Transverse colon (tissue), 4 donors: ENCODE data around the gene KLK7. TPM values are rescaled to one million over a fixed set of nuclear protein-coding genes. Genes with fewer than 3 reads are reported as not detected.

ENCODE experiments used
- DNase-seq: peaks from one replicate; pipeline ENCODE4 v3.0.0-alpha.2; 2019
- H3K27ac ChIP-seq, 4 donors: fragments of 200-600 bp; sonication (generic); 2 replicates each; pipeline ENCODE4 v1.5.1; 2016 to 2018; ENCODE audit warnings: inconsistent platforms in 4 of 4
- H3K27me3 ChIP-seq: fragments of 200-600 bp; sonication (generic); 2 replicates; pipeline ENCODE4 v1.5.1; 2017; ENCODE audit warnings: inconsistent platforms
- H3K36me3 ChIP-seq, 4 donors: fragments of 200-600 bp; sonication (generic); 2 replicates each; pipeline ENCODE4 v1.5.1; 2017 to 2019; ENCODE audit warnings: inconsistent platforms in 4 of 4
- H3K4me1 ChIP-seq, 4 donors: fragments of 200-600 bp; sonication (generic); 2 replicates each; pipeline ENCODE4 v1.5.1; 2017 to 2020; ENCODE audit warnings: inconsistent platforms in 4 of 4
- H3K4me3 ChIP-seq, 4 donors: fragments of 200-600 bp; sonication (generic); 1 replicate in 1 of 4; 2 replicates in 3 of 4; pipeline versions ENCODE4 v1.5.1 to v1.6.1; 2017 to 2019; ENCODE audit warnings: inconsistent platforms in 4 of 4
- H3K9me3 ChIP-seq, 2 donors: fragments of 200-600 bp; sonication (generic); 2 replicates each; pipeline ENCODE4 v1.5.1; 2017 to 2019; ENCODE audit warnings: inconsistent platforms in 2 of 2
- EP300 ChIP-seq: sonication (generic); formaldehyde crosslinking; IDR thresholded peaks from one replicate; pipeline ENCODE4 v1.6.1; 2017; ENCODE audit warnings: antibody characterized with exemption, low read depth
- POLR2A ChIP-seq: fragments of 450-650 bp; IDR thresholded peaks from one replicate; pipeline ENCODE4 v1.6.1; 2016; ENCODE audit warnings: antibody characterized with exemption, mild to moderate bottlenecking, moderate library complexity
- POLR2AphosphoS5 ChIP-seq, 3 donors: sonication (generic); formaldehyde crosslinking; IDR thresholded peaks; one replicate each; pipeline ENCODE4 v1.6.1; 2016; ENCODE audit warnings: antibody characterized with exemption in 3 of 3
- WGBS, 2 donors: methylation state at CpG; one replicate each; pipeline ENCODE4 v1.1.5; 2018; ENCODE audit warnings: low coverage in 1 of 2; 5-methylcytosine and 5-hydroxymethylcytosine counted together
- in situ Hi-C, 4 donors: fragments of 200-750 bp; cut with MboI; loops; one replicate each; pipeline versions ENCODE4 v1.15.0 to v1.15.1; 2017; ENCODE audit warnings: low sequenced_read_pairs in 3 of 4, low pct_ligation_motif_present in 1 of 4, low pct_unique_long_range_greater_than_20kb in 1 of 4
- intact Hi-C: fragments of 100-400 bp; cut with DNase I; formaldehyde crosslinking; loops from one replicate; pipeline ENCODE4 v1.15.1; 2023; ENCODE audit warnings: low total_unique reads
- total RNA-seq, 4 donors: library from RNA; depleted of rRNA; stranded (reverse); fragments of >200 nt; gene quantifications; one replicate each; pipeline ENCODE4 v1.1.0, GENCODE V29; 2016
- TF ChIP-seq, protein P1 (sequence below), 5 experiments: fragments of 200-600 bp in 3 of 5; fragments of 450-650 bp in 2 of 5; sonication (generic) in 3 of 5; IDR thresholded peaks; 1 replicate in 2 of 5; 2 replicates in 3 of 5; pipeline ENCODE4 v1.5.1; 2016 to 2017; ENCODE audit warnings: antibody characterized with exemption in 5 of 5, inconsistent platforms in 3 of 5, mild to moderate bottlenecking in 2 of 5, moderate library complexity in 1 of 5

The KLK7 gene
- total RNA-seq, 4 donors from 2014 or later, result not detected

GRCh38 chr19:50969413-50969760, 14.3 kb downstream of the KLK7 start, which contains the start of gene KLK6:
Gene KLK6, minus strand, starts transcription at chr19:50969591. Its CDS starts 1,487 bp downstream, at chr19:50968104.
- H3K4me3 ChIP-seq, result no peak within 1 kb of the TSS
- DNase-seq, result no peak
- no peaks in the 10 kb centered on the region for H3K36me3 ChIP-seq
- intact Hi-C loops (no loop called here), in situ Hi-C loops (no loop called here)
- H3K4me1 ChIP-seq, result no peaks in the 10 kb centered on the region
- H3K9me3 ChIP-seq, result no peaks in the 10 kb centered on the region
- H3K27me3 ChIP-seq, result peaks cover 44% of the 10 kb centered on the region
- 74% methylated on average over 15 of the region's 19 CpGs; no CpG with 5 or more reads in 1 of the 2 donors for WGBS, 2 donors
- TF ChIP-seq EP300 (no peak), POLR2AphosphoS5 (IDR thresholded peaks at IDR 0.05) (no peak), POLR2A (no peak)
- TF ChIP-seq, protein P1, sequence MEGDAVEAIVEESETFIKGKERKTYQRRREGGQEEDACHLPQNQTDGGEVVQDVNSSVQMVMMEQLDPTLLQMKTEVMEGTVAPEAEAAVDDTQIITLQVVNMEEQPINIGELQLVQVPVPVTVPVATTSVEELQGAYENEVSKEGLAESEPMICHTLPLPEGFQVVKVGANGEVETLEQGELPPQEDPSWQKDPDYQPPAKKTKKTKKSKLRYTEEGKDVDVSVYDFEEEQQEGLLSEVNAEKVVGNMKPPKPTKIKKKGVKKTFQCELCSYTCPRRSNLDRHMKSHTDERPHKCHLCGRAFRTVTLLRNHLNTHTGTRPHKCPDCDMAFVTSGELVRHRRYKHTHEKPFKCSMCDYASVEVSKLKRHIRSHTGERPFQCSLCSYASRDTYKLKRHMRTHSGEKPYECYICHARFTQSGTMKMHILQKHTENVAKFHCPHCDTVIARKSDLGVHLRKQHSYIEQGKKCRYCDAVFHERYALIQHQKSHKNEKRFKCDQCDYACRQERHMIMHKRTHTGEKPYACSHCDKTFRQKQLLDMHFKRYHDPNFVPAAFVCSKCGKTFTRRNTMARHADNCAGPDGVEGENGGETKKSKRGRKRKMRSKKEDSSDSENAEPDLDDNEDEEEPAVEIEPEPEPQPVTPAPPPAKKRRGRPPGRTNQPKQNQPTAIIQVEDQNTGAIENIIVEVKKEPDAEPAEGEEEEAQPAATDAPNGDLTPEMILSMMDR (IDR thresholded peaks at IDR 0.05), result no peak
- no peak within 1 kb of the TSS for H3K27ac ChIP-seq

DNA sequence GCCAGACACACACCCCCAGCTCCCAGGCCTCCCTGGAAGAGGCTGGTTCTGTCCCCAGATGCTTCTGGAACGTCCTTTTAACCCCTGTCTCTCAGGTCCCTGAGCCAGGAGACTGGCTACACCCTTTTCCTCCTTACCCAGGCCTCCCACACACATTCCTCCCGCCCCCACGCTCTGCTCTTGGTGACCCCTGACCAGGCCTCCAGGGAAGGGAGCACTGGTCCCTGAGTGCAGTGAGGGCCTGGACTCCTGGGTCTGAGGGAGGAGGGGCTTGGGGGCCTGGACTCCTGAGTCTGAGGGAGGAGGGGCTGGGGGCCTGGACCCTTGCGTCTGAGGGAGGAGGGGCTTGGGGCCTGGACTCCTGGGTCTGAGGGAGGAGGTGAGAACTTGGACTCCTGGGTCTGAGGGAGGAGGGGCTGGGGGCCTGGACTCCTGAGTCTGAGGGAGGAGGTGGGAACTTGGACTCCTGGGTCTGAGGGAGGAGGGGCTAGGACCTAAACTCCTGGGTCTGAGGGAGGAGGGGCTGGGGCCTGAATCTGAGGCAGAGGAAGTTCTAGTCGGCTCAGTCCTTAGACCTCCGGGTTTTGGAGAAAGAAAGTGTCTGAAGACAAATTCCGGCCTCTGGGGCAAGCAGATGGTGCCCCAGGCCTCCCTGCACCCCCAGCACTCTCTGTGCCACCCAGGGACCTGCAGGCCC, 14.9 kb downstream of the KLK7 start:
- Histone ChIP-seq H3K4me3 (no peak overlapping the region), H3K36me3 (no peaks in the 10 kb centered on the region), H3K27ac (no peak overlapping the region), H3K9me3 (no peaks in the 10 kb centered on the region), H3K4me1 (no peaks in the 10 kb centered on the region), H3K27me3 (peaks cover 40% of the 10 kb centered on the region)
- in situ Hi-C loops (no loop called here), intact Hi-C loops (no loop called here)
- DNase-seq, result no peak
- TF ChIP-seq, protein P1 (IDR thresholded peaks at IDR 0.05), result no peak
- TF ChIP-seq POLR2A, result no peak
- TF ChIP-seq POLR2AphosphoS5 (IDR thresholded peaks at IDR 0.05), result no peak
- TF ChIP-seq EP300, result no peak
- WGBS, 2 donors, result 36% methylated on average over 7 of the region's 7 CpGs; no CpG with 5 or more reads in 1 of the 2 donors

GRCh38 chr19:50967929-50968715, 15.6 kb downstream of the KLK7 start:
- Histone ChIP-seq H3K4me3 (no peak overlapping the region), H3K9me3 (no peaks in the 10 kb centered on the region), H3K4me1 (no peaks in the 10 kb centered on the region), H3K27me3 (peaks cover 40% of the 10 kb centered on the region), H3K36me3 (no peaks in the 10 kb centered on the region), H3K27ac (no peak overlapping the region)
- intact Hi-C loops (no loop called here), in situ Hi-C loops (no loop called here)
- 41 to 46% methylated on average over 5 to 20 of the region's 20 CpGs for WGBS, 2 donors
- no peak for DNase-seq
- TF ChIP-seq, protein P1 (IDR thresholded peaks at IDR 0.05), result no peak
- TF ChIP-seq EP300 (no peak), POLR2A (no peak), POLR2AphosphoS5 (IDR thresholded peaks at IDR 0.05) (no peak)

DNA sequence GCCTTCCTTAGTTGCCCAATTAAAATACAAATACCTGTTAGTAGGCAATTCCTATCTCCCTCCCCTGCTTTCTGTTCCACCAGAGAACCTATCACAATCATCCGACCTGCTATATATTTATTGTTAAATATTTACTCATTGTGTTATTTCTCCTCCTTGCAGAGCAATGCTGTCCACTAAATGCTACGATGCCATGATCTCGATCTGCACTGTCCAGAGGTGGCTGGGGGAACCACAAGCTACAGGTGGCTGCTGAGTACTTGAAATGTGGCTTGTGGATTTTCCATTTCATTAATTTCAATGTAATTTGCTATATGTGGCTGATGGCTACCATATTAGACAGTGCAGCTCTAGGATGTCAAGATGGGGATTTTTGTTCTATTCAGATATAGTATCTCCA, 19.5 kb downstream of the KLK7 start:
- Histone ChIP-seq H3K9me3 (no peaks in the 10 kb centered on the region), H3K4me1 (no peaks in the 10 kb centered on the region), H3K4me3 (no peak overlapping the region), H3K36me3 (no peaks in the 10 kb centered on the region), H3K27ac (no peak overlapping the region), H3K27me3 (peaks cover 23% of the 10 kb centered on the region)
- 33 to 64% methylated on average over 3 of the region's 3 CpGs for WGBS, 2 donors
- TF ChIP-seq, protein P1 (IDR thresholded peaks at IDR 0.05), result no peak
- TF ChIP-seq POLR2AphosphoS5 (IDR thresholded peaks at IDR 0.05), result no peak
- TF ChIP-seq POLR2A, result no peak
- TF ChIP-seq EP300, result no peak
- DNase-seq, result no peak
- intact Hi-C loops (no loop called here), in situ Hi-C loops (no loop called here)
